ENCODE measurements around the gene COQ4.

DNA sequence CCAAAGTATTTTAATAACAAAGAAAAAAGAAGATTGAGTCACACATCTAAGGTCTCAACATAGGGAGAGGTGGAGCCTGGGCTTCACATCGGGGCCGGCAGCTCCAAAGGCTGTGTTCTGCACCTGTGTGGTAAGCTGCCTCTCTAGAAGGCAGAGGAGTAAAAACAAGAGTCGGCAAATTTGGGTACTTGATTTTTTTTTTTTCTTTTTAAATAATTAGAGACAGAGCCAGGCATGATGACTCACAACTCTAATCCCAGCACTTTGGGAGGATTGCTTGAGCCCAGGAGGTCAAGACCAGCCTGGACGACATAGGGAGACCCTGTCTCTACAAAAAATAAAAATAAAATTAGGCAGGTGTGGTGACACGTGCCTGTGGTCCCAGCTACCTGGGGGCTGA is 53.2 kb downstream of the COQ4 start:
- TF ChIP-seq, protein P1, sequence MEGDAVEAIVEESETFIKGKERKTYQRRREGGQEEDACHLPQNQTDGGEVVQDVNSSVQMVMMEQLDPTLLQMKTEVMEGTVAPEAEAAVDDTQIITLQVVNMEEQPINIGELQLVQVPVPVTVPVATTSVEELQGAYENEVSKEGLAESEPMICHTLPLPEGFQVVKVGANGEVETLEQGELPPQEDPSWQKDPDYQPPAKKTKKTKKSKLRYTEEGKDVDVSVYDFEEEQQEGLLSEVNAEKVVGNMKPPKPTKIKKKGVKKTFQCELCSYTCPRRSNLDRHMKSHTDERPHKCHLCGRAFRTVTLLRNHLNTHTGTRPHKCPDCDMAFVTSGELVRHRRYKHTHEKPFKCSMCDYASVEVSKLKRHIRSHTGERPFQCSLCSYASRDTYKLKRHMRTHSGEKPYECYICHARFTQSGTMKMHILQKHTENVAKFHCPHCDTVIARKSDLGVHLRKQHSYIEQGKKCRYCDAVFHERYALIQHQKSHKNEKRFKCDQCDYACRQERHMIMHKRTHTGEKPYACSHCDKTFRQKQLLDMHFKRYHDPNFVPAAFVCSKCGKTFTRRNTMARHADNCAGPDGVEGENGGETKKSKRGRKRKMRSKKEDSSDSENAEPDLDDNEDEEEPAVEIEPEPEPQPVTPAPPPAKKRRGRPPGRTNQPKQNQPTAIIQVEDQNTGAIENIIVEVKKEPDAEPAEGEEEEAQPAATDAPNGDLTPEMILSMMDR (IDR thresholded peaks at IDR 0.05): no peak
- TF ChIP-seq EZH2 (IDR thresholded peaks at IDR 0.05) (no peak), EZH2phosphoT487 (IDR thresholded peaks at IDR 0.05) (no peak)
